ENCODE results near the gene HOXA6.

The HOXA6 gene

DNA sequence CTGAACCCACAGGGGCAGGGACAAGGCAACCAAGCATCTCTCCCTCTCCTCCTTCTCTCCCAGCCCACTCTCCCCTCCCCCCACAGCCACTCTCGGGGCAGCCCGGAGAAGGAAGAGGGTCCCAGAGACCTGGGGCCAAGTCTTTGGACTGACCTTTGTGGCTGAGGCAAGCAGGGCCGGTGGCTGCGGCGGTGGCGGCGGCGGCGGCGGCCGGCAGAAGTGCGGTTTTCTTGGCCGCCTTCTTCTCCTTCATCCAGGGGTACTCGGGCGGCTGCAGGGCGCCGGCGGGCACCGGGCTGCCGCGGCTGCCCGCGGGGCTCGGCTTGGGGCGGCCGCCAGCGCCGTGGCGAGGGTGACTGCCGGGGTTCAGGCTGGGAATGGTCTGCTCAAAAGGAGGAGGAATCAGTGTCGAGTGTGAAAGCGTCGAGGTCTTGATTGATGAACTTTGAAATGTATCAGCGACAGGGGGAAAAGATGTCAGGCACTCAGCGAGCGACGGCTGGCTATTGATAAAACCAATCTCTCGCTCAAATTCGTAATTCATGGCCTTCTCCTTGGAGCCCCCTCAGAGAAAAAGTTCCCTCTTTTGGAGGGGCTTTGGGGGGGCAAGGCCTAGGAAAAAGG lies 45.5 kb downstream of the HOXA6 start:
- Mint-ChIP-seq H3K9me3 (no peaks in the 10 kb centered on the region), H3K27ac (peak overlapping the region; percentile 99 to 100 (median 100)), H3K36me3 (ENCODE audit: low read depth) (peaks cover 38% of the 10 kb centered on the region), H3K4me1 (peaks cover 87% of the 10 kb centered on the region), H3K4me3 (peak overlapping the region; percentile 94 to 97 (median 96)), H3K27me3 (ENCODE audit: low read depth) (peaks cover 38% of the 10 kb centered on the region)
- TF ChIP-seq, protein P1, sequence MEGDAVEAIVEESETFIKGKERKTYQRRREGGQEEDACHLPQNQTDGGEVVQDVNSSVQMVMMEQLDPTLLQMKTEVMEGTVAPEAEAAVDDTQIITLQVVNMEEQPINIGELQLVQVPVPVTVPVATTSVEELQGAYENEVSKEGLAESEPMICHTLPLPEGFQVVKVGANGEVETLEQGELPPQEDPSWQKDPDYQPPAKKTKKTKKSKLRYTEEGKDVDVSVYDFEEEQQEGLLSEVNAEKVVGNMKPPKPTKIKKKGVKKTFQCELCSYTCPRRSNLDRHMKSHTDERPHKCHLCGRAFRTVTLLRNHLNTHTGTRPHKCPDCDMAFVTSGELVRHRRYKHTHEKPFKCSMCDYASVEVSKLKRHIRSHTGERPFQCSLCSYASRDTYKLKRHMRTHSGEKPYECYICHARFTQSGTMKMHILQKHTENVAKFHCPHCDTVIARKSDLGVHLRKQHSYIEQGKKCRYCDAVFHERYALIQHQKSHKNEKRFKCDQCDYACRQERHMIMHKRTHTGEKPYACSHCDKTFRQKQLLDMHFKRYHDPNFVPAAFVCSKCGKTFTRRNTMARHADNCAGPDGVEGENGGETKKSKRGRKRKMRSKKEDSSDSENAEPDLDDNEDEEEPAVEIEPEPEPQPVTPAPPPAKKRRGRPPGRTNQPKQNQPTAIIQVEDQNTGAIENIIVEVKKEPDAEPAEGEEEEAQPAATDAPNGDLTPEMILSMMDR (IDR thresholded peaks at IDR 0.05; ENCODE audit: unreplicated experiment in 3 of 3) = no peak

DNA sequence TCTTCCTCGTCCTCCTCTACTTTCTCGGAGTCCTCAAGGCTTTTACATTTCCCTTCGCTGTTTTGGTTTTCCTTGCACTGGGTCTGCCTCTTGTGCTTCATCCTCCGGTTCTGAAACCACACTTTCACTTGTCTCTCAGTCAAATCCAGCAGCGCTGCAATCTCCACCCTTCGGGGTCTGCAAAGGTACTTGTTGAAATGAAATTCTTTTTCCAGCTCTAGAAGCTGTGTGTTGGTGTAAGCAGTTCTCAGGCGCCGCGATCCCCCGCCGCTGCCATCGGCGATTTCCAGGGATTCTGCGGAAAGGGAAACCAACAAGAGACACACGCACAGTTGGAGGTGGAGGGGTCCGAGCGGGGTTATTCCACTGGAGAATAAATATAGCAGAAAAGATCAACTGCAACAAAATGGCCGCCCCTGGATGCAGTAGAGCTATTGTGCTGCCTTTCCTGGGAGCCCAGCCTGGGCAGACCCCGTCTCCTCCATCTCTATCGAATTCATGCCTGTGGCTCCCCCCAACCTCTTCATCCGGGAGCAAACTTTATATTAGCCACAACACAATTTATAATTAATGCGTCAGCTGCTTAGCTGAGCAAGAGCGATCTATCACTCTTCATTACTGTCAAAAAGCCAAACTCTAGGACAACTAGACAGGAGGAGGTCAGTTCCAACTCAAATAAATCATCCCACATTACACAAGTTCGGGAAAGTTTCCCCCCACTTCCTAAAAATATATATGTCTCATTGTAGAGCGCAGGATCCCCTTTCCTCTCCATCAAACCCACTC lies 46.2 kb downstream of the HOXA6 start:
- H3K9me3 Mint-ChIP-seq = no peaks in the 10 kb centered on the region
- H3K4me3 Mint-ChIP-seq = peak overlapping the region; percentile 94 to 97 (median 96)
- peak overlapping the region; percentile 99 to 100 (median 99) for H3K27ac Mint-ChIP-seq
- peaks cover 38% of the 10 kb centered on the region for H3K27me3 Mint-ChIP-seq (ENCODE audit: low read depth)
- TF ChIP-seq, protein P1 (IDR thresholded peaks at IDR 0.05; ENCODE audit: unreplicated experiment in 3 of 3) = no peak
- peaks cover 84% of the 10 kb centered on the region for H3K4me1 Mint-ChIP-seq
- H3K36me3 Mint-ChIP-seq (ENCODE audit: low read depth) = peaks cover 38% of the 10 kb centered on the region

DNA sequence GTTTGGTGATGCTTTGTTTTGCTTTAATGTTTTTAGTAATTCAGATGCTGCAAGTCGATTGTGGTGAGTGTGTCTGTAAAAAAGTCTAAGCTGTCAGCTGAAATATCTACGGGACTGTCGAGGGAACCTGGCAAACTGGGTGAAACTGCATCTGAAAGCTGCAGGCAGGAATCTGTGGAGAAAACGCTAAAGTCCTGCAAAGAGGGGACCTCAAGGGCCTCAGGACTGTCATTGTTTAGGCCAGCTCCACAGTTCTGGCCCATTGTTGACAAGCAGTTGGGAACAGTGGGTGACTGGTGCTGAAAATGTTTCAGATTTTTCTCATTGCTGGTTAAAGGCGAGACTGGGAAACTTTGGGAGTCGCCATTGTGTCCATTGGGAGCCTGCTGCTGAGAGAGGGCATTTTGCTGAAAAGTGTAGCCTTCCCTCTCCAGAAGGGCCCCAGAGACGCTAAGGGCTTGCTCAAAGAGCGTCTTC lies 46.8 kb downstream of the HOXA6 start:
- Mint-ChIP-seq H3K27me3 (ENCODE audit: low read depth) (peaks cover 36% of the 10 kb centered on the region), H3K27ac (peak overlapping the region; percentile 99 to 100 (median 99)), H3K36me3 (ENCODE audit: low read depth) (peaks cover 33% of the 10 kb centered on the region), H3K9me3 (no peaks in the 10 kb centered on the region), H3K4me3 (peak overlapping the region; percentile 94 to 97 (median 96)), H3K4me1 (peaks cover 78% of the 10 kb centered on the region)
- TF ChIP-seq, protein P1 (IDR thresholded peaks at IDR 0.05; ENCODE audit: unreplicated experiment in 3 of 3) = no peak

DNA sequence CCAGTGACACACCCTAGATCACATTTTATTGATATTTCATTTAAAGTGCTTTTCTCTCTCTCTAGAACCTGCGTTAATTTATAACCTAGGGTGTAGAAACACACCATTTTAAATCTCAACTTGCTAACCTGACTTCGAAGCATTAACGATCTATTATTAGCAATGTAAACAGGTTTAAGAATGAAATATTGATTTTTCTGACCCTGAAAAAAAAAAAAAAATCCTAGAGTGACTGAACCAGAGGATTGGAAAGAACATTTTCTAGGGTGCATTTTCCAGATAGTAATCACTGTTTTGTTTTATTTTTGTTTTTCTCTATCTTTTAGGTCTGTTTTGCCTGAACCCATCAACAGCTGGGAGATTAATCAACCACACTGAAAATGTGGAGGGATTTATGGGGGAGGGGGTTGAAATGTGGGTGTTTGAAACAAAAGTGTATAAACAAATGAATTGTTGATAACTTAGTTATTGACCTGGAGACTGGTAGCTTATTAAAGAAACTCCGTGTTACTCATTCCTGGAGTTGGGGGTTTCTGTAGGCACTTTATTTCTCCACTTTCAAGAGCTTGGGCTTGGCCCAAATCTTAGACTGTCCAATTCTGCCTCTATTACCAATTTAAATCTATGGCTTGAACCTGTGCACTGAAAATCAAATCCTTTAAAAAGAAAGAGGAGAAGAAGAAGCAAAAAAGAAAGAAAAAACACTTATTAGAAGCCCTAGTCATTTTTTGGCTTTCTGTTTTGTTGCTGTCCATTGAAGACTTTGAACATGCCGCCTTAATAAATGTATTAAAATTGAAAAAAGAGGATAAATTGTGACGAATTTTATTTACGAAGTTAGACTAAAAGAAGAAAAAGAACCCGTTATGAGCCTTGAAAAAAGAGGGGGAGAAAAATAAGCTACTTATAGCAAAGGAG lies 47.9 kb downstream of the HOXA6 start:
- peak overlapping the region; percentile 94 to 97 (median 96) for H3K4me3 Mint-ChIP-seq
- peak overlapping the region; percentile 99 to 100 (median 99) for H3K27ac Mint-ChIP-seq
- peaks cover 78% of the 10 kb centered on the region for H3K4me1 Mint-ChIP-seq
- TF ChIP-seq, protein P1 (IDR thresholded peaks at IDR 0.05; ENCODE audit: unreplicated experiment in 3 of 3) = no peak
- peaks cover 36% of the 10 kb centered on the region for H3K27me3 Mint-ChIP-seq (ENCODE audit: low read depth)
- peaks cover 30% of the 10 kb centered on the region for H3K36me3 Mint-ChIP-seq (ENCODE audit: low read depth)
- no peaks in the 10 kb centered on the region for H3K9me3 Mint-ChIP-seq

DNA sequence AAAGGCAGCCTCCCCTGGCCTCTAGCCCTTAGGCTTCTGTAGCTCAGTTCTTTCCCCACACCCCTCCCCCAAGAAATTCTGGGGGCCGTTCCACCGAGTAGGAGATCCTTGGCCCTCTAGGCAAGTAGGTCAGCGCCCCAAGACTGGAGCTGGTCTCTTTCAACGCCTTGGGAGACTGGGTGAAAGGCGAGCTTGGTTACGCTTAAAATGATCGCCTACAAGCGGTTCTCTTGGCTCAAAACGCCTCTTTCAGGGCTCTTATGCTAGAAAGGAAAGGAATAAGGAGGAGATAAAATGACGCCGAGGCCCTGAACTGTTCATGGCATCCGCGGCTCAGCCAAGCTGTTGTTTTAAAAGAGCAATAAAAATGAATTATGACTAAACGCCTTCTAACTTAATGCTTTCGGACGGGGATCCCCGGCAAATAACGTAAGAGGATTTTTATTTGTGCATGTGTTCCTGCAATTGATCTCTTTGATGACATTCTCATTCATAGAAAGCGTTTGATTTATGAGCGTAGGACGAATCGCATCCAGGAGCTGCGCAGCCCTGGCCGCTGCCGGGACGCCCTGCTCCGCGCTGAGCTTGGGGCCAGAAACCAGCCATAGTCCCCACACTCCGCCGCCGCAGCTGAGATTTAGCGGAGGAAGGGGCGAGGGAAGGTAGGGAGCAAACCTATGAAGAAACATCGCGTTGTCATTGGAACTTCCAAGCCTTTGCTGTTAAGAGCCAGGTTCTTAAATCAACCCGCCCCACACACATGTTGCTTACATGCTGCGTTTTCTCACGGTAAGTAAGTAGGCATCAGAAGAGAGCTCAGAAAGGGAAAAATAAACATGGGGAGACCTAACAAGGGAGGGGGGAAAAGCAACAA lies 48.8 kb downstream of the HOXA6 start:
- H3K4me3 Mint-ChIP-seq = peak overlapping the region; percentile 94 to 97 (median 96)
- H3K9me3 Mint-ChIP-seq = no peaks in the 10 kb centered on the region
- H3K27me3 Mint-ChIP-seq (ENCODE audit: low read depth) = peaks cover 44% of the 10 kb centered on the region
- H3K4me1 Mint-ChIP-seq = peaks cover 76% of the 10 kb centered on the region
- peaks cover 30% of the 10 kb centered on the region for H3K36me3 Mint-ChIP-seq (ENCODE audit: low read depth)
- peak overlapping the region; percentile 99 to 100 (median 99) for H3K27ac Mint-ChIP-seq
- TF ChIP-seq, protein P1 (IDR thresholded peaks at IDR 0.05; ENCODE audit: unreplicated experiment in 3 of 3) = no peak
